HEK293 (cell line): ENCODE measurements around the gene GMDS.
A peak's percentile ranks its signal among the peaks of the same experiment; 100 is the strongest.

Source experiments
- CTCF ChIA-PET: fragments of 350-600 bp; formaldehyde crosslinking; extraction: SDS; loops from one replicate; lab custom pipeline; 2021; ENCODE audit warnings: antibody characterized with exemption; lab: Yijun Ruan, JAX
- POLR2A ChIA-PET: fragments of 300-600 bp; formaldehyde crosslinking; extraction: SDS; loops from one replicate; lab custom pipeline; 2020; ENCODE audit warnings: antibody characterized with exemption, inconsistent platforms; lab: Yijun Ruan, JAX
- H3K27ac ChIP-seq: fragments of 200-500 bp; sonication (Bioruptor generic); 2 replicates; pipeline ENCODE4 v1.5.1; 2014; ENCODE audit warnings: low read depth, low read length, control low read depth, inconsistent platforms; ENCODE audit errors: extremely low read depth
- H3K36me3 ChIP-seq, 2 experiments: fragments of 200-500 bp in 1 of 2; sonication (Bioruptor generic) in 1 of 2; 1 replicate in 1 of 2; 2 replicates in 1 of 2; pipeline ENCODE4 v1.5.1; 2014 to 2017; ENCODE audit warnings: inconsistent platforms in 2 of 2, low read length in 2 of 2; ENCODE audit not compliant: control insufficient read depth in 2 of 2, insufficient read depth in 1 of 2
- H3K4me1 ChIP-seq: fragments of 200-500 bp; sonication (Bioruptor generic); 2 replicates; pipeline ENCODE4 v1.5.1; 2014; ENCODE audit warnings: mild to moderate bottlenecking, low read length, inconsistent platforms; ENCODE audit not compliant: control insufficient read depth, insufficient read depth
- H3K4me3 ChIP-seq: 2 replicates; pipeline ENCODE4 v1.5.1; 2011; ENCODE audit warnings: low read depth, mild to moderate bottlenecking, control low read depth, low read length, moderate library complexity
- H3K9me3 ChIP-seq: fragments of 200-500 bp; sonication (Bioruptor generic); 2 replicates; pipeline ENCODE4 v1.5.1; 2014; ENCODE audit warnings: low read depth, low read length, inconsistent platforms; ENCODE audit not compliant: control insufficient read depth, insufficient read depth
- CTCF ChIP-seq: fragments of 450-650 bp; formaldehyde crosslinking; IDR thresholded peaks from 2 replicates; pipeline ENCODE4 v1.5.1; 2016; ENCODE audit warnings: missing biosample characterization, missing genetic modification characterization
- PATZ1 ChIP-seq: fragments of 450-650 bp; formaldehyde crosslinking; IDR thresholded peaks from 2 replicates; pipeline ENCODE4 v1.5.1; 2016; ENCODE audit warnings: missing biosample characterization, missing genetic modification characterization
- ZBTB1 ChIP-seq: fragments of 450-650 bp; formaldehyde crosslinking; IDR thresholded peaks from 2 replicates; pipeline ENCODE4 v1.5.1; 2016; ENCODE audit warnings: missing biosample characterization, missing genetic modification characterization
- ZBTB49 ChIP-seq: fragments of 450-650 bp; formaldehyde crosslinking; IDR thresholded peaks from 2 replicates; pipeline ENCODE4 v1.5.1; 2016; ENCODE audit warnings: missing biosample characterization, missing genetic modification characterization, low read depth
- ZIC2 ChIP-seq: fragments of 450-650 bp; formaldehyde crosslinking; IDR thresholded peaks from 2 replicates; pipeline ENCODE4 v1.5.1; 2016; ENCODE audit warnings: missing biosample characterization, missing genetic modification characterization
- ZNF280C ChIP-seq: fragments of 450-650 bp; formaldehyde crosslinking; IDR thresholded peaks from 2 replicates; pipeline ENCODE4 v1.5.1; 2016; ENCODE audit warnings: missing biosample characterization, missing genetic modification characterization
- ZNF366 ChIP-seq: fragments of 450-650 bp; formaldehyde crosslinking; conservative IDR thresholded peaks from 2 replicates; pipeline ENCODE4 v1.5.1; 2016; ENCODE audit warnings: missing biosample characterization, missing genetic modification characterization
- ZNF398 ChIP-seq: fragments of 450-650 bp; formaldehyde crosslinking; IDR thresholded peaks from 2 replicates; pipeline ENCODE4 v1.5.1; 2017; ENCODE audit warnings: missing biosample characterization, missing genetic modification characterization
- ZNF600 ChIP-seq: fragments of 450-650 bp; formaldehyde crosslinking; IDR thresholded peaks from 2 replicates; pipeline ENCODE4 v1.5.1; 2016; ENCODE audit warnings: missing biosample characterization, missing genetic modification characterization
- ZNF621 ChIP-seq: fragments of 450-650 bp; formaldehyde crosslinking; IDR thresholded peaks from 2 replicates; pipeline ENCODE4 v1.5.1; 2017; ENCODE audit warnings: missing biosample characterization, missing genetic modification characterization
- ZNF843 ChIP-seq: fragments of 450-650 bp; formaldehyde crosslinking; IDR thresholded peaks from 2 replicates; pipeline ENCODE4 v1.5.1; 2016; ENCODE audit warnings: missing biosample characterization, missing genetic modification characterization
- ZSCAN30 ChIP-seq: fragments of 450-650 bp; IDR thresholded peaks from 2 replicates; pipeline ENCODE4 v1.5.1; 2018; ENCODE audit warnings: missing biosample characterization, mild to moderate bottlenecking, missing genetic modification characterization, moderate library complexity
- TF ChIP-seq, protein P1 (sequence below): fragments of 450-650 bp; formaldehyde crosslinking; IDR thresholded peaks from 2 replicates; pipeline ENCODE4 v1.5.1; 2017; ENCODE audit warnings: missing biosample characterization, missing genetic modification characterization

GMDS gene

GRCh38 chr6:1812487-1812886 lies 432.9 kb downstream of the GMDS start:
- no peaks in the 10 kb centered on the region for H3K9me3 ChIP-seq
- 0 out of 2 replicates have a peak, but pooled peaks have one; percentile 5 for TF ChIP-seq CTCF
- no peak for TF ChIP-seq ZNF280C (tag by site-specific recombination)
- TF ChIP-seq ZNF600 = no peak
- TF ChIP-seq, protein P1, sequence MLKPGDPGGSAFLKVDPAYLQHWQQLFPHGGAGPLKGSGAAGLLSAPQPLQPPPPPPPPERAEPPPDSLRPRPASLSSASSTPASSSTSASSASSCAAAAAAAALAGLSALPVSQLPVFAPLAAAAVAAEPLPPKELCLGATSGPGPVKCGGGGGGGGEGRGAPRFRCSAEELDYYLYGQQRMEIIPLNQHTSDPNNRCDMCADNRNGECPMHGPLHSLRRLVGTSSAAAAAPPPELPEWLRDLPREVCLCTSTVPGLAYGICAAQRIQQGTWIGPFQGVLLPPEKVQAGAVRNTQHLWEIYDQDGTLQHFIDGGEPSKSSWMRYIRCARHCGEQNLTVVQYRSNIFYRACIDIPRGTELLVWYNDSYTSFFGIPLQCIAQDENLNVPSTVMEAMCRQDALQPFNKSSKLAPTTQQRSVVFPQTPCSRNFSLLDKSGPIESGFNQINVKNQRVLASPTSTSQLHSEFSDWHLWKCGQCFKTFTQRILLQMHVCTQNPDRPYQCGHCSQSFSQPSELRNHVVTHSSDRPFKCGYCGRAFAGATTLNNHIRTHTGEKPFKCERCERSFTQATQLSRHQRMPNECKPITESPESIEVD (tag by site-specific recombination) = 0 out of 2 replicates have a peak, but pooled peaks have one; percentile 27
- TF ChIP-seq PATZ1 (tag by site-specific recombination) = no peak
- no peak for TF ChIP-seq ZBTB1 (tag by site-specific recombination)
- no peak for TF ChIP-seq ZNF843 (tag by site-specific recombination)
- peak; percentile 66 for TF ChIP-seq ZNF366 (tag by site-specific recombination)
- TF ChIP-seq ZNF621 (tag by site-specific recombination) = no peak
- 0 out of 2 replicates have a peak, but pooled peaks have one; percentile 14 for TF ChIP-seq ZNF398
- no peak for TF ChIP-seq ZBTB49 (tag by site-specific recombination)
- no peak for TF ChIP-seq ZIC2 (tag by site-specific recombination)
- TF ChIP-seq ZSCAN30 (tag by site-specific recombination) = no peak
- TF ChIP-seq, all 188 proteins: peak for 4
- no peak overlapping the region; the same call in 1 of the 2 replicates for H3K27ac ChIP-seq
- no peak overlapping the region for H3K4me3 ChIP-seq
- no peaks in the 10 kb centered on the region for H3K36me3 ChIP-seq
- ChIA-PET CTCF (interaction anchor here (0.5 to 1.7 kb wide), 4 partner anchors 18 to 938 kb away, joined by 3 to 5 read pairs (median 4); partner anchors contain the start of gene MYLK4), POLR2A (interaction anchor here (0.7 kb wide), 1 partner anchor 30 kb away, joined by 3 read pairs; no protein-coding TSS in a partner anchor)
- H3K4me1 ChIP-seq = peaks cover 39% of the 10 kb centered on the region
